ENCODE data around the gene IFNL2. TPM values are rescaled to one million over a fixed set of nuclear protein-coding genes. Genes with fewer than 3 reads are reported as not detected.

The IFNL2 gene
- total RNA-seq, 4 donors from 2014 or later, result not detected

- WGBS, 2 donors, result 83 to 92% methylated on average over 9 of the region's 9 CpGs
- Histone ChIP-seq H3K4me3 (no peak overlapping the region), H3K4me1 (no peaks in the 10 kb centered on the region), H3K27me3 (peaks cover 0 to 20% of the 10 kb centered on the region in 2 donors), H3K27ac (no peak overlapping the region), H3K36me3 (no peaks in the 10 kb centered on the region), H3K9me3 (no peaks in the 10 kb centered on the region)
- no peak for DNase-seq (ENCODE audit: low spot score in 2 of 2)
- TF ChIP-seq CTCF (IDR thresholded peaks at IDR 0.05) (no peak), POLR2A (IDR thresholded peaks at IDR 0.05) (no peak), EP300 (IDR thresholded peaks at IDR 0.05) (no peak)
Measured at GRCh38 chr19:39299404-39299803, 31.2 kb downstream of the IFNL2 start.

GRCh38 chr19:39299832-39300231, 31.6 kb downstream of the IFNL2 start:
- Histone ChIP-seq H3K36me3 (no peaks in the 10 kb centered on the region), H3K4me1 (no peaks in the 10 kb centered on the region), H3K9me3 (no peaks in the 10 kb centered on the region), H3K27me3 (peaks cover 0 to 24% of the 10 kb centered on the region in 2 donors), H3K4me3 (no peak overlapping the region), H3K27ac (no peak overlapping the region)
- WGBS, 2 donors, result 88 to 89% methylated on average over 10 of the region's 10 CpGs
- TF ChIP-seq POLR2A (IDR thresholded peaks at IDR 0.05) (no peak), CTCF (IDR thresholded peaks at IDR 0.05) (no peak), EP300 (IDR thresholded peaks at IDR 0.05) (no peak)
- no peak for DNase-seq (ENCODE audit: low spot score in 2 of 2)

GRCh38 chr19:39301021-39301420, 32.8 kb downstream of the IFNL2 start:
- TF ChIP-seq EP300 (IDR thresholded peaks at IDR 0.05) (no peak), CTCF (IDR thresholded peaks at IDR 0.05) (no peak), POLR2A (IDR thresholded peaks at IDR 0.05) (no peak)
- Histone ChIP-seq H3K27me3 (peaks cover 0 to 36% of the 10 kb centered on the region in 2 donors), H3K36me3 (no peaks in the 10 kb centered on the region), H3K4me1 (no peaks in the 10 kb centered on the region), H3K27ac (no peak overlapping the region), H3K4me3 (no peak overlapping the region), H3K9me3 (no peaks in the 10 kb centered on the region)
- no peak for DNase-seq (ENCODE audit: low spot score in 2 of 2)
- 75 to 77% methylated on average over 4 of the region's 4 CpGs for WGBS, 2 donors

GRCh38 chr19:39301562-39301961, 33.4 kb downstream of the IFNL2 start:
- H3K27me3 ChIP-seq, result peaks cover 0 to 42% of the 10 kb centered on the region in 2 donors
- H3K4me3 ChIP-seq, result no peak overlapping the region
- no peak for DNase-seq (ENCODE audit: low spot score in 2 of 2)
- H3K9me3 ChIP-seq, result no peaks in the 10 kb centered on the region
- 81 to 82% methylated on average over 3 of the region's 3 CpGs for WGBS, 2 donors
- H3K36me3 ChIP-seq, result no peaks in the 10 kb centered on the region
- H3K4me1 ChIP-seq, result no peaks in the 10 kb centered on the region
- no peak overlapping the region for H3K27ac ChIP-seq
- no peak for TF ChIP-seq EP300 (IDR thresholded peaks at IDR 0.05)
- TF ChIP-seq POLR2A (IDR thresholded peaks at IDR 0.05), result no peak
- TF ChIP-seq CTCF (IDR thresholded peaks at IDR 0.05), result no peak

GRCh38 chr19:39303373-39304184, 35.4 kb downstream of the IFNL2 start:
- Histone ChIP-seq H3K4me3 (no peak overlapping the region), H3K27ac (no peak overlapping the region), H3K9me3 (no peaks in the 10 kb centered on the region), H3K27me3 (peaks cover 0 to 59% of the 10 kb centered on the region in 2 donors), H3K36me3 (no peaks in the 10 kb centered on the region), H3K4me1 (peaks cover 0 to 19% (median 5%) of the 10 kb centered on the region in 4 donors)
- DNase-seq (ENCODE audit: low spot score in 2 of 2), result no peak
- WGBS, 2 donors, result 50 to 55% methylated on average over 10 of the region's 10 CpGs
- TF ChIP-seq POLR2A (IDR thresholded peaks at IDR 0.05), result no peak
- no peak for TF ChIP-seq EP300 (IDR thresholded peaks at IDR 0.05)
- TF ChIP-seq CTCF (IDR thresholded peaks at IDR 0.05), result no peak

Measured in tibial nerve (tissue), 4 donors.